B cell (primary cell): ENCODE data around the gene PRKAG2. TPM values are rescaled to one million over a fixed set of nuclear protein-coding genes. Genes with fewer than 3 reads are reported as not detected.

Experiments used
- ATAC-seq: fragments of 200-7000 bp; cut with Tn5 transposase; one replicate; pipeline ENCODE4 v1.10.0; 2021; ENCODE audit warnings: low read depth, mild to moderate bottlenecking, moderate number of reproducible peaks, moderate library complexity
- CTCF ChIA-PET: fragments of 350-600 bp; sonication (Branson Sonifier 250); formaldehyde crosslinking; loops from one replicate; lab custom pipeline; 2021; ENCODE audit warnings: antibody characterized with exemption, inconsistent platforms; lab: Charles Lee
- POLR2A ChIA-PET: fragments of 350-600 bp; sonication (Branson Sonifier 250); formaldehyde crosslinking; loops from one replicate; lab custom pipeline; 2021; ENCODE audit warnings: antibody characterized with exemption; lab: Charles Lee
- DNase-seq: peaks from one replicate; pipeline ENCODE4 v3.0.0; 2013
- H2AFZ ChIP-seq: 2 replicates; pipeline ENCODE4 v1.6.1; 2012; ENCODE audit warnings: mild to moderate bottlenecking, low read depth, low read length; ENCODE audit not compliant: insufficient read depth, poor library complexity, severe bottlenecking
- H3K27ac ChIP-seq, 2 donors: 1 replicate in 1 of 2; 2 replicates in 1 of 2; pipeline ENCODE4 v1.5.1; 2012 to 2013; ENCODE audit warnings: low read length in 2 of 2, mild to moderate bottlenecking in 2 of 2, moderate library complexity in 1 of 2
- H3K27me3 ChIP-seq, 4 experiments: fragments of 200-600 bp in 1 of 4; sonication (generic) in 1 of 4; replicated peaks in 1 of 4; 1 replicate in 2 of 4; 2 replicates in 2 of 4; pipeline versions ENCODE4 v1.6.1 to v1.7.0; 2013 to 2016; ENCODE audit warnings: low read length in 3 of 4, mild to moderate bottlenecking in 2 of 4, mixed read lengths in 1 of 4, moderate library complexity in 1 of 4; ENCODE audit not compliant: insufficient read depth in 4 of 4, control insufficient read depth in 3 of 4; ENCODE audit errors: control extremely low read depth in 1 of 4
- H3K36me3 ChIP-seq, 2 experiments: replicated peaks in 1 of 2; 1 replicate in 1 of 2; 2 replicates in 1 of 2; pipeline versions ENCODE4 v1.6.1 to v1.7.1; 2013; ENCODE audit warnings: low read length in 1 of 2; ENCODE audit not compliant: insufficient read depth in 2 of 2, control insufficient read depth in 1 of 2; ENCODE audit errors: control extremely low read depth in 1 of 2, extremely low read depth in 1 of 2
- H3K4me1 ChIP-seq, 2 donors: fragments of 200-600 bp in 1 of 2; sonication (generic) in 1 of 2; 1 replicate in 1 of 2; 2 replicates in 1 of 2; pipeline versions ENCODE4 v1.5.1 to v1.6.1; 2013 to 2017; ENCODE audit warnings: low read length in 2 of 2; ENCODE audit not compliant: control insufficient read depth in 2 of 2, insufficient read depth in 2 of 2
- H3K4me2 ChIP-seq: replicated peaks from 2 replicates; pipeline ENCODE3; 2012; ENCODE audit warnings: mild to moderate bottlenecking, low read depth, low read length; ENCODE audit not compliant: poor library complexity, severe bottlenecking
- H3K4me3 ChIP-seq, 5 experiments: fragments of 200-600 bp in 1 of 5; sonication (generic) in 1 of 5; 1 replicate in 3 of 5; 2 replicates in 2 of 5; pipeline versions ENCODE4 v1.5.1 to v1.7.0; 2011 to 2016; ENCODE audit warnings: low read length in 4 of 5, mild to moderate bottlenecking in 4 of 5, low read depth in 2 of 5, control low read depth in 1 of 5, moderate library complexity in 1 of 5; ENCODE audit not compliant: insufficient read depth in 1 of 5; ENCODE audit errors: control extremely low read depth in 1 of 5, extremely low read depth in 1 of 5
- H3K79me2 ChIP-seq: fragments of 200-600 bp; sonication (generic); one replicate; pipeline ENCODE4 v1.6.0; 2016; ENCODE audit warnings: low read length; ENCODE audit not compliant: control insufficient read depth, insufficient read depth
- H3K9ac ChIP-seq: fragments of 200-600 bp; sonication (generic); 2 replicates; pipeline ENCODE4 v1.6.1; 2017; ENCODE audit warnings: mild to moderate bottlenecking, low read length, moderate library complexity
- H3K9me3 ChIP-seq, 3 donors: one replicate each; pipeline versions ENCODE4 v1.6.1 to v1.7.1; 2013; ENCODE audit warnings: low read length in 2 of 3; ENCODE audit not compliant: control insufficient read depth in 2 of 3, insufficient read depth in 1 of 3; ENCODE audit errors: control extremely low read depth in 1 of 3
- H4K20me1 ChIP-seq: 2 replicates; pipeline ENCODE4 v1.6.0; 2012; ENCODE audit warnings: mild to moderate bottlenecking, low read length; ENCODE audit not compliant: insufficient read depth, control insufficient read depth, poor library complexity, severe bottlenecking
- H3K27ac Mint-ChIP-seq: one replicate; pipeline ENCODE4 v1.8.0; 2021; ENCODE audit warnings: mixed read lengths
- H3K27me3 Mint-ChIP-seq: one replicate; pipeline ENCODE4 v1.8.0; 2021; ENCODE audit warnings: mixed read lengths
- H3K4me1 Mint-ChIP-seq: one replicate; pipeline ENCODE4 v1.8.0; 2021; ENCODE audit warnings: mixed read lengths
- H3K4me3 Mint-ChIP-seq: one replicate; pipeline ENCODE4 v1.8.0; 2021; ENCODE audit warnings: mixed read lengths
- H3K9me3 Mint-ChIP-seq: one replicate; pipeline ENCODE4 v1.8.0; 2022; ENCODE audit warnings: mixed read lengths; ENCODE audit not compliant: insufficient read depth
- CTCF ChIP-seq: fragments of 200-600 bp; IDR thresholded peaks from one replicate; pipeline ENCODE4 v1.8.0; 2022; ENCODE audit warnings: antibody characterized with exemption, mild to moderate bottlenecking
- EZH2 ChIP-seq: IDR thresholded peaks from 2 replicates; pipeline ENCODE4 v1.6.1; 2012; ENCODE audit warnings: borderline replicate concordance, low read depth, mild to moderate bottlenecking, moderate library complexity, low read length; ENCODE audit not compliant: insufficient read depth, poor library complexity, severe bottlenecking
- WGBS: methylation state at CpG from one replicate; pipeline ENCODE4 v1.1.5; 2013; ENCODE audit warnings: missing lambda C conversion rate; ENCODE audit not compliant: insufficient coverage; 5-methylcytosine and 5-hydroxymethylcytosine counted together
- intact Hi-C: fragments of 100-400 bp; cut with micrococcal nuclease; formaldehyde crosslinking; loops from one replicate; pipeline ENCODE4 v1.10.0; 2022
- polyA plus RNA-seq: library from polyadenylated mRNA; depleted of rRNA; stranded (reverse); fragments of >200 nt; gene quantifications from 2 replicates; pipeline ENCODE4 v1.2.3, GENCODE V29; 2012
- total RNA-seq, 2 donors: library from RNA; stranded (reverse); fragments of 120-200 nt in 1 of 2; gene quantifications; 1 replicate in 1 of 2; 2 replicates in 1 of 2; pipeline versions ENCODE4 v1.2.3 to v1.2.4, GENCODE V29; 2013 to 2022

Gene PRKAG2
- total and polyA plus RNA-seq, 2 donors (not counting 1 experiment from before 2014, with no cell fraction given): 22.1 to 56.3 TPM

- Mint-ChIP-seq H3K9me3 (no peaks in the 10 kb centered on the region), H3K27ac (no peak overlapping the region), H3K4me3 (no peak overlapping the region), H3K27me3 (no peaks in the 10 kb centered on the region), H3K4me1 (no peaks in the 10 kb centered on the region)
- Histone ChIP-seq H4K20me1 (no peaks in the 10 kb centered on the region), H3K9me3 (no peaks in the 10 kb centered on the region), H3K27ac (no peak overlapping the region), H3K9ac (no peak overlapping the region), H2AFZ (no peak overlapping the region), H3K4me2 (no peak overlapping the region), H3K36me3 (no peaks in the 10 kb centered on the region), H3K79me2 (no peaks in the 10 kb centered on the region), H3K4me1 (no peaks in the 10 kb centered on the region), H3K4me3 (no peak overlapping the region), H3K27me3 (no peaks in the 10 kb centered on the region)
- ChIA-PET CTCF (no interaction called here), POLR2A (no interaction called here)
- 100% methylated on average over 1 of the region's 3 CpGs for WGBS
- DNase-seq: no peak
- intact Hi-C loops: no loop called here
- TF ChIP-seq EZH2 (no peak), CTCF (no peak)
- ATAC-seq: no peak
These were observed 221.4 kb downstream of the PRKAG2 start for GRCh38 chr7:151655555-151655954.

GRCh38 chr7:151652111-151652510, 224.8 kb downstream of the PRKAG2 start:
- no peaks in the 10 kb centered on the region for H3K4me1 Mint-ChIP-seq
- H2AFZ ChIP-seq: no peak overlapping the region

More at GRCh38 chr7:151652111-151652510, 224.8 kb downstream of the PRKAG2 start:
- Mint-ChIP-seq H3K27me3 (no peaks in the 10 kb centered on the region), H3K27ac (no peak overlapping the region), H3K9me3 (no peaks in the 10 kb centered on the region), H3K4me3 (no peak overlapping the region)
- no peak for TF ChIP-seq CTCF
- TF ChIP-seq EZH2: no peak
- ChIA-PET CTCF (no interaction called here), POLR2A (no interaction called here)
- Histone ChIP-seq H3K27me3 (no peaks in the 10 kb centered on the region), H3K4me1 (no peaks in the 10 kb centered on the region), H3K9me3 (no peaks in the 10 kb centered on the region), H3K36me3 (no peaks in the 10 kb centered on the region), H3K27ac (no peak overlapping the region), H3K79me2 (no peaks in the 10 kb centered on the region), H3K9ac (no peak overlapping the region), H4K20me1 (no peaks in the 10 kb centered on the region), H3K4me3 (no peak overlapping the region), H3K4me2 (no peak overlapping the region)
- WGBS: 100% methylated on average over 1 of the region's 5 CpGs
- DNase-seq: no peak
- intact Hi-C loops: no loop called here
- ATAC-seq: no peak
